Measurements from ENCODE around the gene TRIP4.

The TRIP4 gene

DNA sequence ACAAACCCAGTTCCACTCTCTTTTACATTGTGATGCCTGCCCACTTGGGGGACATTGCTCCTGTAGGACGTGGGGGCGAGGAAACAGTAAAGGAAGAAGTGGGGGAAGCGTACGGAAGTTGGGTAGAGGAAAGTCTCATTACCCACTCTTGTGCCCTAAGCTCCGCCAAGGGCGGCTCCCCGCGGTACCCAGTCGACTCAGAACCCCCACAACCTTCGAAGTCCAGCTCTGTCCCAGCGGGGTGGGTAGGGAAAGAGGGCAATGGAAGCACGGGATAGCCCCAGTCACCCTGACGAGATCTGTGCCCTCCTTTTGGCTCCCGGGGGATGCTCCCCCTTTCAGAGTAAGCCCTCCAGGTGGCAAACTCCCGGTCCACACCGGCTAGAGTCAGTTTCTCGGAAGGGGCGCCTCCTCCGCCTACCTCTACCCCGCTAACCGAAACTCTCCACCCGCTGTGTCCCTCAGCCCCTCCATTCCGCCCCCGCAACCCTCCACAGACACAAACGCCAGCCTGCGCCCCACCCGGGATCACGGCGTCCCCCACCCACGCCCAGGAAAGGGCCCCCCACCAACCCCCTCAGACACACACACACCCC is 32.2 kb upstream of the TRIP4 start:
- no peak for TF ChIP-seq TCF12 (IDR thresholded peaks at IDR 0.05; ENCODE audit: low read depth)
- no peak for TF ChIP-seq TEAD4 (IDR thresholded peaks at IDR 0.05)
- TF ChIP-seq RAD21 (IDR thresholded peaks at IDR 0.05; ENCODE audit: low read depth): no peak
- peak; percentile 47; the same call in 1 of the 2 replicates for TF ChIP-seq EGR1 (IDR thresholded peaks at IDR 0.05)
- TF ChIP-seq FOXM1 (IDR thresholded peaks at IDR 0.05; ENCODE audit: borderline replicate concordance, low read depth): no peak
- 0 out of 2 replicates have a peak, but pooled peaks have one; percentile 17 for TF ChIP-seq TAF1 (IDR thresholded peaks at IDR 0.05; ENCODE audit: low read depth)
- TF ChIP-seq YY1 (IDR thresholded peaks at IDR 0.05; ENCODE audit: low read depth): no peak
- no peak for TF ChIP-seq ZBTB7A (IDR thresholded peaks at IDR 0.05; ENCODE audit: low read depth)
- TF ChIP-seq, protein P1, sequence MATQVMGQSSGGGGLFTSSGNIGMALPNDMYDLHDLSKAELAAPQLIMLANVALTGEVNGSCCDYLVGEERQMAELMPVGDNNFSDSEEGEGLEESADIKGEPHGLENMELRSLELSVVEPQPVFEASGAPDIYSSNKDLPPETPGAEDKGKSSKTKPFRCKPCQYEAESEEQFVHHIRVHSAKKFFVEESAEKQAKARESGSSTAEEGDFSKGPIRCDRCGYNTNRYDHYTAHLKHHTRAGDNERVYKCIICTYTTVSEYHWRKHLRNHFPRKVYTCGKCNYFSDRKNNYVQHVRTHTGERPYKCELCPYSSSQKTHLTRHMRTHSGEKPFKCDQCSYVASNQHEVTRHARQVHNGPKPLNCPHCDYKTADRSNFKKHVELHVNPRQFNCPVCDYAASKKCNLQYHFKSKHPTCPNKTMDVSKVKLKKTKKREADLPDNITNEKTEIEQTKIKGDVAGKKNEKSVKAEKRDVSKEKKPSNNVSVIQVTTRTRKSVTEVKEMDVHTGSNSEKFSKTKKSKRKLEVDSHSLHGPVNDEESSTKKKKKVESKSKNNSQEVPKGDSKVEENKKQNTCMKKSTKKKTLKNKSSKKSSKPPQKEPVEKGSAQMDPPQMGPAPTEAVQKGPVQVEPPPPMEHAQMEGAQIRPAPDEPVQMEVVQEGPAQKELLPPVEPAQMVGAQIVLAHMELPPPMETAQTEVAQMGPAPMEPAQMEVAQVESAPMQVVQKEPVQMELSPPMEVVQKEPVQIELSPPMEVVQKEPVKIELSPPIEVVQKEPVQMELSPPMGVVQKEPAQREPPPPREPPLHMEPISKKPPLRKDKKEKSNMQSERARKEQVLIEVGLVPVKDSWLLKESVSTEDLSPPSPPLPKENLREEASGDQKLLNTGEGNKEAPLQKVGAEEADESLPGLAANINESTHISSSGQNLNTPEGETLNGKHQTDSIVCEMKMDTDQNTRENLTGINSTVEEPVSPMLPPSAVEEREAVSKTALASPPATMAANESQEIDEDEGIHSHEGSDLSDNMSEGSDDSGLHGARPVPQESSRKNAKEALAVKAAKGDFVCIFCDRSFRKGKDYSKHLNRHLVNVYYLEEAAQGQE (IDR thresholded peaks at IDR 0.05; ENCODE audit: low read depth): no peak
- no peak for TF ChIP-seq EP300 (IDR thresholded peaks at IDR 0.05; ENCODE audit: borderline replicate concordance)
- no peak for TF ChIP-seq USF1 (IDR thresholded peaks at IDR 0.05)
- TF ChIP-seq CREB1 (IDR thresholded peaks at IDR 0.05; ENCODE audit: low read depth): no peak
- no peak for TF ChIP-seq NFIC (IDR thresholded peaks at IDR 0.05)
- TF ChIP-seq CEBPB (IDR thresholded peaks at IDR 0.05): no peak

DNA sequence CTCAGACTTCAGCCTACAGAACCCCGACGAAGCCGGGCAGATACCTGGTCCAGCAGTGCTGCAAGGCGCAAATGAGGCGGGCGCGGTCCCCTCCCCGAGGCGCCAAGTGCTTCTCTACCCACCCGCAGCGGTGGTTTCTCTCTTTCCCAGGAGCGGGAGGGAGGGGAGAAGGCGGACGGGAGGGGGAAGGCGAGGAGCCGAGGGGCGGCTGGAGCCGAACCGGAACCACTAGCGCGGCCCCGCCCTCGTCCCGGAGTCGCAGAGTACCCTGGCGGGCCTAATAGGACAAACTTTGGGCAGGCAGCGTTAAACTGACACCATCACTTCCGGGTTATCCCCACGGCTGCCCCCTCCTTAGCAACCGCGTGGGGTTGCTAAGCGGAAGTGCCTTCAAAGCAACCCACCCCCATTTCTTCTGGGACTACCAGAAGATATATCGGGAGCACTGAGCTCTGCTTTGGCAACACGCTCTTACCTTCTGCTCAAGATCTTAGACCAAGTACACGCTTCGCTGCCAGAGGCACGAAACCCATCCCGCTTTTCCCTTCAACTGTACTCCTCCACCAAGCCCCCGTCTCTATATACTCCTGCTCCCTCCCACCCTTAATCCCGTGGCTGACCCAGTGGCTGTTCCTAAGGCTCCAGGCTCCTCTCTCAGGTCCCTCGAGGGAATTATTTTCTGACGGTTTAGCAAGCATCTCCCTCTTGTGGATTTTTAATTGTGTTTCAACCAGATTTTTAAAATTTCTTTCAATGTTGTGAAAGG is 31.5 kb upstream of the TRIP4 start, which contains the start of gene CSNK1G1:
TSS of gene CSNK1G1 (minus strand) at position 230 of the 766 bp plus-strand sequence. CDS start 55,674 bp downstream, outside the sequence.
- TF ChIP-seq RAD21 (IDR thresholded peaks at IDR 0.05; ENCODE audit: low read depth): peak; percentile 41
- TF ChIP-seq TEAD4 (IDR thresholded peaks at IDR 0.05): no peak
- TF ChIP-seq CEBPB (IDR thresholded peaks at IDR 0.05): no peak
- peak; percentile 36; the same call in 1 of the 2 replicates for TF ChIP-seq FOXM1 (IDR thresholded peaks at IDR 0.05; ENCODE audit: borderline replicate concordance, low read depth)
- peak; percentile 63; the same call in 1 of the 2 replicates for TF ChIP-seq EGR1 (IDR thresholded peaks at IDR 0.05)
- peak; percentile 18; the same call in 1 of the 2 replicates for TF ChIP-seq MAX (IDR thresholded peaks at IDR 0.05)
- TF ChIP-seq TCF12 (IDR thresholded peaks at IDR 0.05; ENCODE audit: low read depth): no peak; the same call in 1 of the 2 replicates
- no peak for TF ChIP-seq USF1 (IDR thresholded peaks at IDR 0.05)
- TF ChIP-seq NFIC (IDR thresholded peaks at IDR 0.05): no peak
- TF ChIP-seq ZBTB7A (IDR thresholded peaks at IDR 0.05; ENCODE audit: low read depth): no peak
- no peak; the same call in 1 of the 2 replicates for TF ChIP-seq CREB1 (IDR thresholded peaks at IDR 0.05; ENCODE audit: low read depth)
- no peak for TF ChIP-seq YY1 (IDR thresholded peaks at IDR 0.05; ENCODE audit: low read depth)
- TF ChIP-seq TAF1 (IDR thresholded peaks at IDR 0.05; ENCODE audit: low read depth): 0 out of 2 replicates have a peak, but pooled peaks have one; percentile 16
- peak; percentile 26; the same call in 1 of the 2 replicates for TF ChIP-seq EP300 (IDR thresholded peaks at IDR 0.05; ENCODE audit: borderline replicate concordance)
- TF ChIP-seq, protein P1 (IDR thresholded peaks at IDR 0.05; ENCODE audit: low read depth): no peak

GRCh38 chr15:64356710-64357040 is 31.0 kb upstream of the TRIP4 start:
- no peak for TF ChIP-seq YY1 (IDR thresholded peaks at IDR 0.05; ENCODE audit: low read depth)
- no peak for TF ChIP-seq FOXM1 (IDR thresholded peaks at IDR 0.05; ENCODE audit: borderline replicate concordance, low read depth)
- TF ChIP-seq, protein P1 (IDR thresholded peaks at IDR 0.05; ENCODE audit: low read depth): no peak
- TF ChIP-seq CEBPB (IDR thresholded peaks at IDR 0.05): no peak
- no peak for TF ChIP-seq TCF12 (IDR thresholded peaks at IDR 0.05; ENCODE audit: low read depth)
- no peak for TF ChIP-seq USF1 (IDR thresholded peaks at IDR 0.05)

Data from Ishikawa (cell line).